Heart right ventricle (tissue), 16 donors: ENCODE results near the gene SLC35F3. TPM values are rescaled to one million over a fixed set of nuclear protein-coding genes. Genes with fewer than 3 reads are reported as not detected.
A peak's percentile ranks its signal among the peaks of the same experiment; 100 is the strongest.
"Not testable (repeated sequence)": the region's sequence is repeated elsewhere in the genome, so short reads cannot be mapped to it uniquely, and the experiment has no call there.

Experiments
- ATAC-seq, 8 donors: fragments of 200-7000 bp; cut with Tn5 transposase; one replicate each; pipeline ENCODE4 v1.9.1; 2020; ENCODE audit warnings: mild to moderate bottlenecking in 8 of 8, moderate library complexity in 8 of 8, moderate number of reproducible peaks in 1 of 8
- DNase-seq, 2 donors: peaks; one replicate each; pipeline ENCODE4 v3.0.0-alpha.2; 2020
- H3K27ac ChIP-seq, 10 donors: fragments of 200-600 bp; sonication (generic) in 2 of 10; one replicate each; pipeline versions ENCODE4 v1.5.0 to v1.8.0; 2020 to 2022; ENCODE audit warnings: mild to moderate bottlenecking in 3 of 10
- H3K27me3 ChIP-seq, 7 donors: fragments of 200-600 bp; one replicate each; pipeline ENCODE4 v1.8.0; 2021 to 2022; ENCODE audit warnings: mild to moderate bottlenecking in 2 of 7
- H3K36me3 ChIP-seq, 9 donors: fragments of 200-600 bp; sonication (generic) in 1 of 9; one replicate each; pipeline versions ENCODE4 v1.5.0 to v1.8.0; 2020 to 2022; ENCODE audit warnings: mild to moderate bottlenecking in 2 of 9
- H3K4me1 ChIP-seq, 9 donors: fragments of 200-600 bp; sonication (generic) in 1 of 9; one replicate each; pipeline versions ENCODE4 v1.5.0 to v1.8.0; 2020 to 2022; ENCODE audit warnings: mild to moderate bottlenecking in 4 of 9
- H3K4me3 ChIP-seq, 10 donors: fragments of 200-600 bp; sonication (generic) in 2 of 10; one replicate each; pipeline versions ENCODE4 v1.5.0 to v1.8.0; 2020 to 2022; ENCODE audit warnings: mild to moderate bottlenecking in 7 of 10, moderate library complexity in 2 of 10
- H3K9me3 ChIP-seq, 11 donors: fragments of 200-600 bp in 10 of 11; sonication (generic) in 2 of 11; one replicate each; pipeline versions ENCODE4 v1.5.0 to v1.8.0; 2013 to 2022; ENCODE audit warnings: mild to moderate bottlenecking in 2 of 11, control low read depth in 1 of 11, moderate library complexity in 1 of 11
- CTCF ChIP-seq, 9 donors: fragments of 200-600 bp; sonication (generic) in 2 of 9; IDR thresholded peaks; one replicate each; pipeline versions ENCODE4 v1.5.0 to v1.8.0; 2021 to 2022; ENCODE audit warnings: antibody characterized with exemption in 9 of 9, mild to moderate bottlenecking in 5 of 9, moderate library complexity in 1 of 9
- WGBS, 2 donors: extraction: QIAGEN DNeasy Blood & Tissue Kit; methylation state at CpG; one replicate each; pipeline ENCODE4 v1.1.7; 2013; ENCODE audit warnings: inconsistent platforms in 1 of 2; 5-methylcytosine and 5-hydroxymethylcytosine counted together
- intact Hi-C, 10 donors: fragments of 100-400 bp; cut with DNase I; formaldehyde crosslinking; loops; one replicate each; pipeline versions ENCODE4 v1.11.1 to v1.14.2; 2022
- polyA plus RNA-seq, 2 donors: library from polyadenylated mRNA; stranded (reverse); fragments of 200-250 nt; gene quantifications; one replicate each; pipeline ENCODE4 v1.2.3, GENCODE V29; 2013
- total RNA-seq, 10 donors: library from RNA; stranded (reverse); fragmentation: NEBNext Ultra II Directional in 3 of 10; extraction: Animal tissue kit (Norgen Biotek cat#: 25700) in 3 of 10; gene quantifications; one replicate each; pipeline versions ENCODE4 v1.2.1 to v1.2.4, GENCODE V29; 2021 to 2023
- donor health status: Arrhythmogenic right ventricular cardiomyopathy.
- donor health status: ischemic (EF 13 %, LVEDD 7.1; RV severe dilation, severe dysfunction).
- donor health status: healthy with polysubstance abuse.
- donor health status: DM: no; HTN: yes; CAD: no.
- donor health status: DM: no; HTN: no; CAD: no.
- donor health status: ischemic (EF 25% LVEDD 6.9; RV normal size, moderate dysfunction).
- donor health status: ischemic (EF 25% LVEDD 5.7; RV mildly dilated, moderate dysfunction).
- donor health status: healthy.
- donor health status: DM: yes; HTN: yes; CAD: no.
- donor health status: Ischemic cardiomyopathy.
- donor health status: ischemic (EF 35%, LVEDD 5.7; RV mildly dilated, moderate dysfunction).
- donor health status: nonischemic (EF 11% LVEDD 7.7; RV severe dilation, severe dysfunction).
- donor health status: DM: yes; HTN: yes; CAD: no.
- donor health status: PGD.
- donor health status: ischemic (EF 29% LVEDD 5.4; RV normal size, mild dysfunction).
- donor health status: nonischemic (EF 23%, LVEDD 6.1; RV moderate dilation, normal function).

The SLC35F3 gene
- total and polyA plus RNA-seq, 12 donors = 0.04 to 0.09 (median 0.09) TPM; not detected in 9

GRCh38 chr1:234208351-234208750 lies 303.9 kb downstream of the SLC35F3 start:
- Histone ChIP-seq H3K27me3 (peaks cover 0 to 27% (median 14%) of the 10 kb centered on the region in 7 donors), H3K4me1 (peaks cover 0 to 9% (median 0%) of the 10 kb centered on the region in 9 donors), H3K4me3 (no peak overlapping the region), H3K36me3 (no peaks in the 10 kb centered on the region), H3K27ac (no peak overlapping the region), H3K9me3 (no peaks in the 10 kb centered on the region)
- DNase-seq = no peak
- no peak for ATAC-seq
- WGBS, 2 donors = 51 to 58% methylated on average over 3 of the region's 3 CpGs
- TF ChIP-seq CTCF (IDR thresholded peaks at IDR 0.05) = no peak
- intact Hi-C loops = no loop called here

GRCh38 chr1:234208791-234209190 lies 304.3 kb downstream of the SLC35F3 start:
- no peak for ATAC-seq
- TF ChIP-seq CTCF (IDR thresholded peaks at IDR 0.05) = no peak
- 60 to 72% methylated on average over 1 of the region's 1 CpG for WGBS, 2 donors
- peaks cover 0 to 14% (median under 1%) of the 10 kb centered on the region in 9 donors for H3K4me1 ChIP-seq
- peaks cover 0 to 31% (median 18%) of the 10 kb centered on the region in 7 donors for H3K27me3 ChIP-seq
- no peak overlapping the region for H3K4me3 ChIP-seq
- H3K36me3 ChIP-seq = no peaks in the 10 kb centered on the region
- H3K27ac ChIP-seq = no peak overlapping the region
- intact Hi-C loops = no loop called here
- no peaks in the 10 kb centered on the region for H3K9me3 ChIP-seq
- DNase-seq = no peak

GRCh38 chr1:234210429-234210828 lies 306.0 kb downstream of the SLC35F3 start:
- intact Hi-C loops = loop anchor here in 1 of 10 donors (10.0 kb wide), 1 partner anchor 104 kb away; no protein-coding TSS in a partner anchor
- not testable (repeated sequence) for ATAC-seq, H3K36me3 ChIP-seq, H3K27ac ChIP-seq, H3K9me3 ChIP-seq, H3K4me3 ChIP-seq, DNase-seq
- Histone ChIP-seq H3K4me1 (peaks cover 4 to 25% (median 8%) of the 10 kb centered on the region in 9 donors), H3K27me3 (peaks cover 9 to 47% (median 35%) of the 10 kb centered on the region in 7 donors)
- WGBS, 2 donors = 84 to 90% methylated on average over 1 of the region's 1 CpG

GRCh38 chr1:234211855-234212254 lies 307.4 kb downstream of the SLC35F3 start:
- peaks cover 4 to 25% (median 8%) of the 10 kb centered on the region in 9 donors for H3K4me1 ChIP-seq
- H3K36me3 ChIP-seq, H3K9me3 ChIP-seq, ATAC-seq, H3K27ac ChIP-seq, DNase-seq, H3K4me3 ChIP-seq: not testable (repeated sequence)
- 49 to 60% methylated on average over 2 of the region's 2 CpGs for WGBS, 2 donors
- peaks cover 9 to 61% (median 49%) of the 10 kb centered on the region in 7 donors for H3K27me3 ChIP-seq
- intact Hi-C loops = loop anchor here in 1 of 10 donors (10.0 kb wide), 1 partner anchor 103 kb away; no protein-coding TSS in a partner anchor

- 41 to 44% methylated on average over 4 of the region's 4 CpGs for WGBS, 2 donors
- H3K27ac ChIP-seq = no peak overlapping the region
- H3K36me3 ChIP-seq = no peaks in the 10 kb centered on the region
- intact Hi-C loops = loop anchor here in 1 of 10 donors (10.0 kb wide), 1 partner anchor 102 kb away; no protein-coding TSS in a partner anchor
- ATAC-seq (peak in 5 of 8 donors; percentile 31 to 76 (median 61)), DNase-seq (no peak)
- no peaks in the 10 kb centered on the region for H3K9me3 ChIP-seq
- peaks cover 4 to 25% (median 8%) of the 10 kb centered on the region in 9 donors for H3K4me1 ChIP-seq
- peaks cover 9 to 70% (median 55%) of the 10 kb centered on the region in 7 donors for H3K27me3 ChIP-seq
- H3K4me3 ChIP-seq = no peak overlapping the region
- peak in 7 of 9 donors; percentile 21 to 55 (median 40) for TF ChIP-seq CTCF (IDR thresholded peaks at IDR 0.05)
These were observed 308.5 kb downstream of the SLC35F3 start for GRCh38 chr1:234212764-234213657.
